ENCODE data around the gene TOP1. TPM values are rescaled to one million over a fixed set of nuclear protein-coding genes. Genes with fewer than 3 reads are reported as not detected.

The TOP1 gene
- total and polyA plus RNA-seq, 9 of the 15 experiments (the other 6 are each of a cell fraction or from before 2014, with no cell fraction given): 26.4 to 127 (median 39.6) TPM

GRCh38 chr20:41072915-41073314 lies 44.3 kb downstream of the TOP1 start (continued):
- no peak for TF ChIP-seq ATF4 (CRISPR knock-in tag; IDR thresholded peaks at IDR 0.05)
- TF ChIP-seq NKRF (IDR thresholded peaks at IDR 0.05; ENCODE audit: borderline replicate concordance): no peak
- TF ChIP-seq, protein P1, sequence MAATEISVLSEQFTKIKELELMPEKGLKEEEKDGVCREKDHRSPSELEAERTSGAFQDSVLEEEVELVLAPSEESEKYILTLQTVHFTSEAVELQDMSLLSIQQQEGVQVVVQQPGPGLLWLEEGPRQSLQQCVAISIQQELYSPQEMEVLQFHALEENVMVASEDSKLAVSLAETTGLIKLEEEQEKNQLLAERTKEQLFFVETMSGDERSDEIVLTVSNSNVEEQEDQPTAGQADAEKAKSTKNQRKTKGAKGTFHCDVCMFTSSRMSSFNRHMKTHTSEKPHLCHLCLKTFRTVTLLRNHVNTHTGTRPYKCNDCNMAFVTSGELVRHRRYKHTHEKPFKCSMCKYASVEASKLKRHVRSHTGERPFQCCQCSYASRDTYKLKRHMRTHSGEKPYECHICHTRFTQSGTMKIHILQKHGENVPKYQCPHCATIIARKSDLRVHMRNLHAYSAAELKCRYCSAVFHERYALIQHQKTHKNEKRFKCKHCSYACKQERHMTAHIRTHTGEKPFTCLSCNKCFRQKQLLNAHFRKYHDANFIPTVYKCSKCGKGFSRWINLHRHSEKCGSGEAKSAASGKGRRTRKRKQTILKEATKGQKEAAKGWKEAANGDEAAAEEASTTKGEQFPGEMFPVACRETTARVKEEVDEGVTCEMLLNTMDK (IDR thresholded peaks at IDR 0.05; ENCODE audit: borderline replicate concordance, insufficient read depth, low read depth, low read length, poor library complexity, severe bottlenecking): no peak
- TF ChIP-seq ZNF778 (CRISPR knock-in tag; IDR thresholded peaks at IDR 0.05): no peak
- no peak for TF ChIP-seq POLR2A (conservative IDR thresholded peaks at IDR 0.05)
- TF ChIP-seq ZNF444 (CRISPR knock-in tag; IDR thresholded peaks at IDR 0.05): no peak
- TF ChIP-seq HNRNPL (IDR thresholded peaks at IDR 0.05; ENCODE audit: low read depth, low read length): no peak
- TF ChIP-seq ZNF12 (CRISPR knock-in tag; IDR thresholded peaks at IDR 0.05): no peak
- TF ChIP-seq TEAD4 (IDR thresholded peaks at IDR 0.05; ENCODE audit: low read length): peak; percentile 74; the same call in 1 of the 2 replicates
- no peak for TF ChIP-seq TEAD4 (CRISPR knock-in tag; IDR thresholded peaks at IDR 0.05; ENCODE audit: borderline replicate concordance)
- no peak for TF ChIP-seq CREB5 (CRISPR knock-in tag; IDR thresholded peaks at IDR 0.05)
- TF ChIP-seq HSF4 (CRISPR knock-in tag; IDR thresholded peaks at IDR 0.05; ENCODE audit: borderline replicate concordance): no peak
- no peak for TF ChIP-seq POLR2G (IDR thresholded peaks at IDR 0.05; ENCODE audit: low read depth, low read length)
- no peak for TF ChIP-seq ZBTB5 (IDR thresholded peaks at IDR 0.05)
- peak; percentile 32; the same call in 1 of the 2 replicates for TF ChIP-seq HDAC2 (IDR thresholded peaks at IDR 0.05)
- no peak for TF ChIP-seq CXXC5 (CRISPR knock-in tag; IDR thresholded peaks at IDR 0.05)
- no peak for TF ChIP-seq ZBTB1 (CRISPR knock-in tag; IDR thresholded peaks at IDR 0.05; ENCODE audit: borderline replicate concordance, low read depth)
- TF ChIP-seq NFE2 (IDR thresholded peaks at IDR 0.05; ENCODE audit: low read depth): peak; percentile 80
- no peak for TF ChIP-seq TAF9B (IDR thresholded peaks at IDR 0.05; ENCODE audit: partially characterized antibody)
- TF ChIP-seq GABPB1 (CRISPR knock-in tag; IDR thresholded peaks at IDR 0.05): no peak
- TF ChIP-seq ZNF140 (CRISPR knock-in tag; IDR thresholded peaks at IDR 0.05): no peak
- no peak for TF ChIP-seq KDM4B (IDR thresholded peaks at IDR 0.05; ENCODE audit: borderline replicate concordance in 2 of 2, low read depth in 1 of 2)
